ENCODE measurements around the gene TMEM54.

Gene TMEM54

DNA sequence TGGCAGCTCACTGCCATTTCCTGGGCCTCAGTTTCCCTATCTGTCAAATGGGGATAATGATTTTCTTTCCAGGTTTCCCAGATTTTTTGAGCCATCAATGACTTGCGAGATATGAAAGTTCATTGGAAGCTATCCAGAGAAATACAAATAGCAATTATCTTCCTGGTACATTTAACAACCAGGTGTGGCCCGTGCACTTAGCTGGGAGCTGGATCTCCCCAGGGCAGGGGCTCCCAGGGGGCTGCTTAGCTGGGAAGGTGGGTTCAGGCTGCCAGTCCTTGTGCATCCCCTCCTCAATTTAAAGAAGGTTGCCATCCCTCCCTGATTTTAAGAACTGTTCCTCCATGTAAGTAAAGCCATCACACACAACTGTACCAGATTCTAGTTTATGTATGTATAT lies 3.6 kb upstream of the TMEM54 start:
- no peak overlapping the region for H3K14ac ChIP-seq (ENCODE audit: low read length in 2 of 2)
- no peak overlapping the region for H2BK12ac ChIP-seq (ENCODE audit: low read length in 2 of 2)
- H2AK5ac ChIP-seq (ENCODE audit: low read length, severe bottlenecking), result no peak overlapping the region
- H4K91ac ChIP-seq (ENCODE audit: low read length), result no peak overlapping the region
- no peak overlapping the region for H4K8ac ChIP-seq (ENCODE audit: low read length)
- H3K4ac ChIP-seq (ENCODE audit: low read depth in 1 of 2, low read length in 2 of 2), result no peak overlapping the region
- no peaks in the 10 kb centered on the region for H3K79me1 ChIP-seq (replicated peaks; ENCODE audit: low read length, poor library complexity, severe bottlenecking)
- no peak overlapping the region for H2BK120ac ChIP-seq (ENCODE audit: low read depth, low read length)
- H3K23ac ChIP-seq (ENCODE audit: low read length in 2 of 2), result no peak overlapping the region
- H3K36me3 ChIP-seq (ENCODE audit: control insufficient read depth in 1 of 2, insufficient read depth in 2 of 2, low read depth in 1 of 2, low read length in 2 of 2), result no peaks in the 10 kb centered on the region
- H3K27me3 ChIP-seq (ENCODE audit: control insufficient read depth in 1 of 2, insufficient read depth in 1 of 2, low read length in 2 of 2), result peaks cover 0 to 24% of the 10 kb centered on the region in 2 experiments
- WGBS, result 94% methylated on average over 2 of the region's 2 CpGs
- H3K18ac ChIP-seq (ENCODE audit: low read depth in 1 of 2, low read length in 2 of 2), result no peak overlapping the region
- no peak overlapping the region for H2BK5ac ChIP-seq (ENCODE audit: low read depth, low read length, poor library complexity, severe bottlenecking)
- no peak overlapping the region for H3K4me2 ChIP-seq (ENCODE audit: low read length, poor library complexity, severe bottlenecking)
- H2AFZ ChIP-seq (ENCODE audit: low read depth, low read length), result no peak overlapping the region
- no peak overlapping the region for H3K9ac ChIP-seq (ENCODE audit: low read length)
- H3K27ac ChIP-seq (ENCODE audit: low read length, poor library complexity, severe bottlenecking), result no peak overlapping the region
- DNase-seq, result no peak
- H3K9me3 ChIP-seq (ENCODE audit: control insufficient read depth, low read length), result no peaks in the 10 kb centered on the region
- H3K4me1 ChIP-seq (ENCODE audit: control insufficient read depth, insufficient read depth, low read depth, low read length), result peaks cover 11% of the 10 kb centered on the region
- H2BK15ac ChIP-seq (ENCODE audit: low read depth, poor library complexity, severe bottlenecking), result no peak overlapping the region
- H3K4me3 ChIP-seq (ENCODE audit: insufficient read depth in 1 of 2, low read depth in 1 of 2, low read length in 2 of 2), result no peak overlapping the region

GRCh38 chr1:32903991-32904785 lies 3.0 kb upstream of the TMEM54 start:
- Histone ChIP-seq H3K27me3 (ENCODE audit: control insufficient read depth in 1 of 2, insufficient read depth in 1 of 2, low read length in 2 of 2) (peaks cover 0 to 24% of the 10 kb centered on the region in 2 experiments), H3K4me2 (ENCODE audit: low read length, poor library complexity, severe bottlenecking) (no peak overlapping the region), H2BK15ac (ENCODE audit: low read depth, poor library complexity, severe bottlenecking) (no peak overlapping the region), H4K91ac (ENCODE audit: low read length) (no peak overlapping the region), H3K18ac (ENCODE audit: low read depth in 1 of 2, low read length in 2 of 2) (no peak overlapping the region), H2BK12ac (ENCODE audit: low read length in 2 of 2) (no peak overlapping the region), H3K14ac (ENCODE audit: low read length in 2 of 2) (no peak overlapping the region), H3K9me3 (ENCODE audit: control insufficient read depth, low read length) (no peaks in the 10 kb centered on the region), H3K79me1 (replicated peaks; ENCODE audit: low read length, poor library complexity, severe bottlenecking) (no peaks in the 10 kb centered on the region), H3K23ac (ENCODE audit: low read length in 2 of 2) (no peak overlapping the region), H3K4me1 (ENCODE audit: control insufficient read depth, insufficient read depth, low read depth, low read length) (peaks cover 11% of the 10 kb centered on the region), H3K4ac (ENCODE audit: low read depth in 1 of 2, low read length in 2 of 2) (no peak overlapping the region), H2AFZ (ENCODE audit: low read depth, low read length) (no peak overlapping the region), H3K36me3 (ENCODE audit: control insufficient read depth in 1 of 2, insufficient read depth in 2 of 2, low read depth in 1 of 2, low read length in 2 of 2) (no peaks in the 10 kb centered on the region), H4K8ac (ENCODE audit: low read length) (no peak overlapping the region), H3K27ac (ENCODE audit: low read length, poor library complexity, severe bottlenecking) (no peak overlapping the region), H3K4me3 (ENCODE audit: insufficient read depth in 1 of 2, low read depth in 1 of 2, low read length in 2 of 2) (no peak overlapping the region), H2BK5ac (ENCODE audit: low read depth, low read length, poor library complexity, severe bottlenecking) (no peak overlapping the region), H3K9ac (ENCODE audit: low read length) (no peak overlapping the region), H2BK120ac (ENCODE audit: low read depth, low read length) (no peak overlapping the region), H2AK5ac (ENCODE audit: low read length, severe bottlenecking) (no peak overlapping the region)
- 84% methylated on average over 3 of the region's 3 CpGs for WGBS
- no peak for DNase-seq

- Histone ChIP-seq H3K79me1 (replicated peaks; ENCODE audit: low read length, poor library complexity, severe bottlenecking) (no peaks in the 10 kb centered on the region), H3K27ac (ENCODE audit: low read length, poor library complexity, severe bottlenecking) (no peak overlapping the region), H3K23ac (ENCODE audit: low read length in 2 of 2) (no peak overlapping the region), H3K4me1 (ENCODE audit: control insufficient read depth, insufficient read depth, low read depth, low read length) (peaks cover 11% of the 10 kb centered on the region), H3K9me3 (ENCODE audit: control insufficient read depth, low read length) (no peaks in the 10 kb centered on the region), H3K9ac (ENCODE audit: low read length) (no peak overlapping the region), H2BK120ac (ENCODE audit: low read depth, low read length) (no peak overlapping the region), H2AFZ (ENCODE audit: low read depth, low read length) (no peak overlapping the region), H3K4ac (ENCODE audit: low read depth in 1 of 2, low read length in 2 of 2) (no peak overlapping the region), H3K4me2 (ENCODE audit: low read length, poor library complexity, severe bottlenecking) (no peak overlapping the region), H3K14ac (ENCODE audit: low read length in 2 of 2) (no peak overlapping the region), H2BK5ac (ENCODE audit: low read depth, low read length, poor library complexity, severe bottlenecking) (no peak overlapping the region), H2AK5ac (ENCODE audit: low read length, severe bottlenecking) (no peak overlapping the region), H2BK15ac (ENCODE audit: low read depth, poor library complexity, severe bottlenecking) (no peak overlapping the region), H4K91ac (ENCODE audit: low read length) (no peak overlapping the region), H3K4me3 (ENCODE audit: insufficient read depth in 1 of 2, low read depth in 1 of 2, low read length in 2 of 2) (no peak overlapping the region), H2BK12ac (ENCODE audit: low read length in 2 of 2) (no peak overlapping the region), H3K27me3 (ENCODE audit: control insufficient read depth in 1 of 2, insufficient read depth in 1 of 2, low read length in 2 of 2) (peaks cover 0 to 24% of the 10 kb centered on the region in 2 experiments), H4K8ac (ENCODE audit: low read length) (no peak overlapping the region), H3K36me3 (ENCODE audit: control insufficient read depth in 1 of 2, insufficient read depth in 2 of 2, low read depth in 1 of 2, low read length in 2 of 2) (no peaks in the 10 kb centered on the region), H3K18ac (ENCODE audit: low read depth in 1 of 2, low read length in 2 of 2) (no peak overlapping the region)
- WGBS, result 80% methylated on average over 6 of the region's 6 CpGs
- no peak for DNase-seq
Measured at GRCh38 chr1:32902535-32902920, 1.3 kb upstream of the TMEM54 start.

DNA sequence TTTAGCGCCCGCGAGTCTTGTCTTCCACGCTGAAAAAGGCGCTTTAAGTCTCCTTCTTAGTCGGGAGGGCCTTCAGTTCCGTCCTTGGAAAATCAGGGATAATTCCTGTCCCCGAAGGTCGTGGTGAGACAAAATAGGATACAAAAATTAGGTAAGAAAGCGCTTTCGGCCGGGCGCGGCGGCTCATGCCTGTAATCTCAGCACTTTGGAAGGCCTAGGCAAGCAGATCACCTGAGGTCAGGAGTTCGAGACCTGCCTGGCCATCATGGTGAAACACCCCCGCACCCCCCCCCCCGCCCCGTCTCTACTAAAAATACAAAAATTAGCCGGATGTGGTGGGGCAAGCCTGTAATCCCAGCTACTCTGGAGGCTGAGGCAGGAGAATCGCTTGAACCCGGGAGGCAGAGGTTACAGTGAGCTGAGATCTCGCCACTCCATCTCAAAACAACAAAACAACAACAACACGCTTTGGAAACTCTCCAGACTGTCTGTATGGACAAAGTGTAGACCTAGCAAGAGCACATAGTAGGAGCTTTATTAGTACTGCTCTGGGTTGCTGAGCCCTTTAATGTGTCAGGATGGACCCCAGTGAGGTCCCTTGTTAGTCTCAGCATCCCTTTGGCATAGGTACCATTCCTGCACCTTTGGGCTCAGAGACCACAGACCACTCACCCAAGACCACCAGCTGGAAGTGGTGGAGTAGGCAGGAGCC lies 790 bp upstream of the TMEM54 start:
- Histone ChIP-seq H4K91ac (ENCODE audit: low read length) (no peak overlapping the region), H3K27ac (ENCODE audit: low read length, poor library complexity, severe bottlenecking) (no peak overlapping the region), H2AK5ac (ENCODE audit: low read length, severe bottlenecking) (no peak overlapping the region), H2BK15ac (ENCODE audit: low read depth, poor library complexity, severe bottlenecking) (peak overlapping the region; percentile 74), H2BK12ac (ENCODE audit: low read length in 2 of 2) (peak overlapping the region in 1 of 2 experiments; percentile 70), H3K9ac (ENCODE audit: low read length) (peak overlapping the region; percentile 91), H3K79me1 (replicated peaks; ENCODE audit: low read length, poor library complexity, severe bottlenecking) (no peaks in the 10 kb centered on the region), H3K23ac (ENCODE audit: low read length in 2 of 2) (no peak overlapping the region), H3K27me3 (ENCODE audit: control insufficient read depth in 1 of 2, insufficient read depth in 1 of 2, low read length in 2 of 2) (peaks cover 0 to 24% of the 10 kb centered on the region in 2 experiments), H3K4me3 (ENCODE audit: insufficient read depth in 1 of 2, low read depth in 1 of 2, low read length in 2 of 2) (peak overlapping the region; percentile 62 to 80), H3K4ac (ENCODE audit: low read depth in 1 of 2, low read length in 2 of 2) (peak overlapping the region in 1 of 2 experiments; percentile 54), H3K4me2 (ENCODE audit: low read length, poor library complexity, severe bottlenecking) (peak overlapping the region; percentile 94), H3K4me1 (ENCODE audit: control insufficient read depth, insufficient read depth, low read depth, low read length) (peaks cover 11% of the 10 kb centered on the region), H3K36me3 (ENCODE audit: control insufficient read depth in 1 of 2, insufficient read depth in 2 of 2, low read depth in 1 of 2, low read length in 2 of 2) (no peaks in the 10 kb centered on the region), H3K14ac (ENCODE audit: low read length in 2 of 2) (no peak overlapping the region), H3K18ac (ENCODE audit: low read depth in 1 of 2, low read length in 2 of 2) (peak overlapping the region; percentile 54 to 58), H2BK5ac (ENCODE audit: low read depth, low read length, poor library complexity, severe bottlenecking) (no peak overlapping the region), H2AFZ (ENCODE audit: low read depth, low read length) (peak overlapping the region; percentile 29), H4K8ac (ENCODE audit: low read length) (peak overlapping the region; percentile 77), H3K9me3 (ENCODE audit: control insufficient read depth, low read length) (no peaks in the 10 kb centered on the region), H2BK120ac (ENCODE audit: low read depth, low read length) (no peak overlapping the region)
- DNase-seq, result no peak
- WGBS, result 46% methylated on average over 20 of the region's 24 CpGs
